H1 (cell line): Measurements from ENCODE around the gene ELMO1. TPM values are rescaled to one million over a fixed set of nuclear protein-coding genes. Genes with fewer than 3 reads are reported as not detected.

Experiments
- CBX5 ChIP-seq: fragments of 300-800, 300-1000 bp; sonication (generic); IDR thresholded peaks from 2 replicates; pipeline ENCODE4 v1.7.1; 2016; ENCODE audit warnings: antibody characterized with exemption, low read length, low read depth
- TAF7 ChIP-seq: optimal IDR thresholded peaks from 2 replicates; pipeline ENCODE3; 2011; ENCODE audit warnings: low read depth, mild to moderate bottlenecking, inconsistent platforms, low read length, moderate library complexity, borderline replicate concordance
- polyA plus RNA-seq, 7 experiments: library from polyadenylated mRNA; depleted of rRNA in 3 of 7; stranded (reverse) in 5 of 7; unstranded in 2 of 7; fragments of >200 nt in 5 of 7; fragments of 200-250 nt in 2 of 7; gene quantifications; 1 replicate in 5 of 7; 2 replicates in 1 of 7; 4 replicates in 1 of 7; pipeline versions ENCODE4 v1.2.1 to v1.2.3, GENCODE V29; 2011 to 2013; ENCODE audit warnings: missing spikeins in 2 of 7, mixed read lengths in 2 of 7
- total RNA-seq: library from RNA; stranded (reverse); fragmentation: NEBNext Ultra II Directional; extraction: Animal tissue kit (Norgen Biotek cat#: 25700); gene quantifications from 2 replicates; pipeline ENCODE4 v1.2.1, GENCODE V29; 2021

ELMO1 gene
- total and polyA plus RNA-seq, 2 of the 8 experiments (the other 6 are each of a cell fraction or from before 2014, with no cell fraction given), result 18.4 to 21.0 TPM

GRCh38 chr7:37409461-37409860 is 39.2 kb downstream of the ELMO1 start (continued):
- TF ChIP-seq CBX5, result no peak
- no peak for TF ChIP-seq TAF7
